Measurements from ENCODE around the gene B4GALNT4.
"Not testable (repeated sequence)": the region's sequence is repeated elsewhere in the genome, so short reads cannot be mapped to it uniquely, and the experiment has no call there.

The B4GALNT4 gene

DNA sequence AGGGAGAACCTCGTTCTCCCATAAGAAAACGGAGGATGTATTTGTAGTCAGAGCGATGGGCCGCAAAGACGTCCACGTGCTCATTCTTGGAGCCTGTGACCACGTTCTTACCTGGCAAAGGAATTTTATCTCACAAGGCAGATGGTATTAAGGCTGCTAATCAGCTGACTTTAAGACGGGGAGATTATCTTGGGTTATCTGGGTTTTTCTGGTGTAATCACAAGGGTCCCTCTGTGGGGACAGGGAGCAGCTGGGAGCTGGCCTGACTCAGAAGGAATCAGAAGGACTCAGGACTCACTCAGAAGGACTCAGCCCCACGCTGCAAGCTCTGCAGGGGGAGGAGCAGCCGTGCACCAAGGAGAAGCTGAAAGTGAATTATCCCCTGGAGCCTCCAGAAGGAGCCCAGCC is 53.0 kb downstream of the B4GALNT4 start:
- FAIRE-seq (no peak), DNase-seq (ENCODE audit: insufficient read length, low spot score) (no peak)
- TF ChIP-seq POLR2A (IDR thresholded peaks at IDR 0.05; ENCODE audit: low read depth, low read length) = no peak

DNA sequence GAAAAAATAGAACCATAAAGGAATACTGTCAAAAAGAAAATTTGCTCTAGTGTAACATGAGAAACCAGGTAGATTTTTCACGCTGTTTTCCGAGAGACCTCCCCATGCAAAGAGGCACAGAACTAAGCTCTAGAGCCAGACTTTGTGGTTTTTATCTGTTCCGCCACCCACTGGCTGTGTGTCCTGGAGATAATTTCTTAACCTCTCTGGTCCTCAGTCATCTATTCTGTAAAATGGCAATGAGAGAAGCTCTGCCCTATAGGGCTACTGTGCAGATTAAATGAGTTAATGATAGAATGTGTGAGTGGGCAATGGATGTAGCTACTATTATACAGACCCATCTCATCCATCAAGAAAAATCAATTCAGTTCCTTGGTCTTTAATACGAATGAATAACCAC is 54.9 kb downstream of the B4GALNT4 start:
- DNase-seq (ENCODE audit: insufficient read length, low spot score) = no peak
- TF ChIP-seq POLR2A (IDR thresholded peaks at IDR 0.05; ENCODE audit: low read depth, low read length) = no peak
- no peak for FAIRE-seq

DNA sequence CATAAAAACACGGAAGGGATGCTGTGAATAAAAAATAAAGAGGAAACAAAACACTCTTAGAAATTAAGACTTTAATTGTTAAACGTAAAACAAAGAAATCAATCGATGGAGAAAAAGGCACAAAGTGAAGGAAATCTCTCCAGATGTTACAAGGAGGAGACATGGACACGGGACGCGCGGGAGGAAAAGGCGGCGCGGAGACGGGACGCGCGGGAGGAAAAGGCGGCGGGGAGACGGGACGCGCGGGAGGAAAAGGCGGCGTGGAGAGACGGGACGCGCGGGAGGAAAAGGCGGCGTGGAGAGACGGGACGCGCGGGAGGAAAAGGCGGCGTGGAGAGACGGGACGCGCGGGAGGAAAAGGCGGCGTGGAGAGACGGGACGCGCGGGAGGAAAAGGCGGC is 55.5 kb downstream of the B4GALNT4 start:
- not testable (repeated sequence) for FAIRE-seq; DNase-seq (ENCODE audit: insufficient read length, low spot score)

DNA sequence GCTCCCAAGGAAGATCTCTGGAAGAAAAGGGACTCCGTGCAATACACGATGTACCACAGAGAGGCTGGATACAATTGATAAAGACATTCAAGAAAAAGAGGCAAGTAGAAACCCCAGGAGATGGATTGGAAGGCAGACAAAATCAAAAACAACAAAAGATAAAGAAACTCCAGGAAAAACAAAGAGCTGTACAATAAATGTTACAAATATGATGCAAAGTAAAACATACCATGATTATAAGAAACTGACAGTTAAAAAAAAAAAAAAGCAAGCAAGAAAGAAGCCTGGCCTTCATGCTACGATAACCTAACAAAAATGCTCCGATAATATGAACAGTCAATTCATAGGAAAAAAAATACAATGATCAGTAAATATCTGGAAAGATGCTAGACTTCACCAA is 56.0 kb downstream of the B4GALNT4 start:
- no peak for TF ChIP-seq POLR2A (IDR thresholded peaks at IDR 0.05; ENCODE audit: low read depth, low read length)
- DNase-seq (ENCODE audit: insufficient read length, low spot score) = no peak
- no peak for FAIRE-seq

DNA sequence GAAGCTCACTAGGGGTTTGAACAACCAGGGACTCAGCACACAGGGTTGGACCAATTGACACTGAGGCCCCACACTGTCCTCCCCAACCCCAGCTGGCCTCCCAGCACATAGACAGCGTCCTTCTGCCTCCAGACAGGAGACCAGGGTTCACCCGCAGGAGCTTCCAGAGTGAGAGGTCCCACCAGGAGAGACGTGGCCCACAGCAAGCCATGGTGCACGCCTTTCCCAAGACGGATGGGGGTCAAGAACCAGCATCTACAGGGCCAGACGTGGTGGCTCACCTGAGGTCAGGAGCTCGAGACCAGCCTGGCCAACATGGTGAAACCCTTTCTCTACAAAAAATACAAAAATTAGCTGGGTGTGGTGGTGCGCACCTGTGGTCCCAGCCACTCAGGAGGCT is 57.6 kb downstream of the B4GALNT4 start:
- FAIRE-seq (no peak), DNase-seq (ENCODE audit: insufficient read length, low spot score) (no peak)
- TF ChIP-seq POLR2A (IDR thresholded peaks at IDR 0.05; ENCODE audit: low read depth, low read length) = no peak

DNA sequence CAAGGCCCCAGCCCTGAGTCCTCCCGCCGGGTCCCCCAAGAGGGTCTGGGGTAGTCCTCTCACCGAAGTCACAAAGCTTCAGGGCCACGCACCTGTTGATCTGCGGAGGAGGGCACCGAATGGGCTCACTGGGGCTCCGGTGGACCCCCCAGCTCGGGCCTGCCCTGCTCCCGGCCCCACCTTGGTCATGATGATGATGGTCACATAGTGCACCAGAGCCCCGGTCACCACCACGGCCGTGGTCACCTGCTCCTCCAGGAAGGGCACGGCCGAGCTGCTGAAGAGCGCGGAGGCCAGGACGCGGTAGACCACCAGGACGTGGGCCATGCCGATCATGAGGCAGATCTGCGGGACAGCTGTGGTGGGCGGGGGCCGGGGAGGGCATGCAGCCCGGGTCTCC is 59.0 kb downstream of the B4GALNT4 start:
- TF ChIP-seq POLR2A (IDR thresholded peaks at IDR 0.05; ENCODE audit: low read depth, low read length) = no peak
- DNase-seq (ENCODE audit: insufficient read length, low spot score) (no peak), FAIRE-seq (no peak)

DNA sequence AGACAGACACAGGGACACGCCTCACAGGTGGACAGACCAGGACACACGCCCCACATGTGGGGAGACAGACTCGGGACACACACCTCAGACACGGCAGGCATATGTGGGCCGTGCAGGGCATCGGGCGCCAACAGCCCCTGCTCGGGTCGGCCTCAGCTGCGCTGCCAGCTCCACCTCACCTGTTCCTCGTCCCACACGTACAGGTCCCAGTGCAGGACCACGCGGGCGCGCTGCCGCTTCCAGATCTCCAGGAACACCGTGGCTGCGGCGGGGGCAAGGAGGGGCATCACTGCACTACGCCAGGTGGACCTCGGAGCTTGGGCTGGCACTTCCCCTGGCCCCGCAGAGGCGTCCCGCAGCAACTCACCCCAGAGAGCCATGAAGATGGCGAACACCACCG is 60.1 kb downstream of the B4GALNT4 start:
- TF ChIP-seq POLR2A (IDR thresholded peaks at IDR 0.05; ENCODE audit: low read depth, low read length) = no peak
- DNase-seq (ENCODE audit: insufficient read length, low spot score) = no peak
- no peak for FAIRE-seq

DNA sequence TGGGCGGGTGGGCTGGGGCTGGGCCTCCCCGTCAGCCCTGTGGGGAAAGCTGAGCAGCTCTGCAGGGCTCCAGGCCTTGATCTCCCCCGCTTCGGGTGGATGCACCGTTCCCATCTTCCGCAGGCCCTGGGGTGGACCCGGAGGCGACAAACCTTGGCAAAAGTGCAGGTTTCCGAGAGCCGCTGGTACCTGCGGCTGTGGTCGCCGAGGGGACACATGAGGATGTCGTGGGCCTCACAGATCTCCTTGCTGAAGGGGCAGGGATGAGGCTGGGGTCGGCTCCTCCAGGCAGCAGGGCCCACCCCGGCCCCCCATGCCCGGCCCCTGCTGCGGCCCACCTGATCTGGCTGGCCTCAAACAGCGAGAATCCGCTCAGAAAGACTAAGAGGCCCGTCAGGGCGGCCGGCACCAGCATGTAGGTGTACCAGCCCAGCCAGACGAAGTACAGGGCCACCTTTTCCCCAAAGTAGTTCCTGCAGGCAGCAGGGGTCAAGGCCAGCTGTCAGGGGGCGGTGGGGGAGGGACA is 60.7 kb downstream of the B4GALNT4 start:
- FAIRE-seq (no peak), DNase-seq (ENCODE audit: insufficient read length, low spot score) (no peak)
- no peak for TF ChIP-seq POLR2A (IDR thresholded peaks at IDR 0.05; ENCODE audit: low read depth, low read length)

Measured in H54 (cell line).